ENCODE measurements around the gene DERL2.

GRCh38 chr17:5511401-5512225, 25.6 kb upstream of the DERL2 start:
- TF ChIP-seq RAD21 (IDR thresholded peaks at IDR 0.05; ENCODE audit: low read length) (no peak), POLR2A (IDR thresholded peaks at IDR 0.05; ENCODE audit: low read depth, low read length) (no peak), MXI1 (IDR thresholded peaks at IDR 0.05; ENCODE audit: borderline replicate concordance, low read depth, low read length) (no peak), FOS (IDR thresholded peaks at IDR 0.05; ENCODE audit: low read depth, low read length) (no peak), MAFK (IDR thresholded peaks at IDR 0.05; ENCODE audit: low read depth, low read length) (no peak), SMC3 (IDR thresholded peaks at IDR 0.05; ENCODE audit: low read depth, low read length) (no peak), CHD1 (IDR thresholded peaks at IDR 0.05; ENCODE audit: low read depth, low read length) (no peak), USF2 (IDR thresholded peaks at IDR 0.05; ENCODE audit: low read depth, low read length) (no peak), MAZ (IDR thresholded peaks at IDR 0.05; ENCODE audit: borderline replicate concordance, low read depth, low read length) (no peak), CEBPB (IDR thresholded peaks at IDR 0.05; ENCODE audit: low read depth, low read length) (no peak)
- TF ChIP-seq, protein P1, sequence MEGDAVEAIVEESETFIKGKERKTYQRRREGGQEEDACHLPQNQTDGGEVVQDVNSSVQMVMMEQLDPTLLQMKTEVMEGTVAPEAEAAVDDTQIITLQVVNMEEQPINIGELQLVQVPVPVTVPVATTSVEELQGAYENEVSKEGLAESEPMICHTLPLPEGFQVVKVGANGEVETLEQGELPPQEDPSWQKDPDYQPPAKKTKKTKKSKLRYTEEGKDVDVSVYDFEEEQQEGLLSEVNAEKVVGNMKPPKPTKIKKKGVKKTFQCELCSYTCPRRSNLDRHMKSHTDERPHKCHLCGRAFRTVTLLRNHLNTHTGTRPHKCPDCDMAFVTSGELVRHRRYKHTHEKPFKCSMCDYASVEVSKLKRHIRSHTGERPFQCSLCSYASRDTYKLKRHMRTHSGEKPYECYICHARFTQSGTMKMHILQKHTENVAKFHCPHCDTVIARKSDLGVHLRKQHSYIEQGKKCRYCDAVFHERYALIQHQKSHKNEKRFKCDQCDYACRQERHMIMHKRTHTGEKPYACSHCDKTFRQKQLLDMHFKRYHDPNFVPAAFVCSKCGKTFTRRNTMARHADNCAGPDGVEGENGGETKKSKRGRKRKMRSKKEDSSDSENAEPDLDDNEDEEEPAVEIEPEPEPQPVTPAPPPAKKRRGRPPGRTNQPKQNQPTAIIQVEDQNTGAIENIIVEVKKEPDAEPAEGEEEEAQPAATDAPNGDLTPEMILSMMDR (conservative IDR thresholded peaks at IDR 0.05; ENCODE audit: low read depth, low read length): no peak

Data from IMR-90 (cell line).